Eye (tissue), 1 donor: ENCODE measurements around the gene PURB.
A peak's percentile ranks its signal among the peaks of the same experiment; 100 is the strongest.
"Not testable (repeated sequence)": the region's sequence is repeated elsewhere in the genome, so short reads cannot be mapped to it uniquely, and the experiment has no call there.

Source experiments
- DNase-seq: peaks from one replicate; pipeline ENCODE4 v3.0.0-alpha.2; 2015

The PURB gene

DNA sequence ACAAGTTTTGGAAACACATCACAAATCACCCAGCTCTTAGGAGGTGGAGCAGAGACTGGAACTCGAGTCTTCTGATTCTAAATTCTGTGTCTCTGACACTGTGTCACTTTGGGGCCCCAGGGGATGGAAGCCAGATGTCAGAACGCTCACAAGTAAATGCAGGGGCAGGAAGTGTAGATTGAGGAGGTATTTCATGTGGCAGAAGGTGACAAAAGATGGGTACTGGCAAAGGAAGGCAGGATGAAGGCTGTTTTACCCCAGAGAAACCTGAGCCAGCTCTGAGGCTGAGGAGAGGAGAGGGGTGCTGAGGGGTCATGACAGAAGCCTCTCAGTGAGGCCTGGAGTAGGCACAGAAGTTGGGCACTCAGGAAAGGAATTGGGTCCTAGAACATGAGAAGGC, 6.0 kb upstream of the PURB start:
- no peak for DNase-seq

DNA sequence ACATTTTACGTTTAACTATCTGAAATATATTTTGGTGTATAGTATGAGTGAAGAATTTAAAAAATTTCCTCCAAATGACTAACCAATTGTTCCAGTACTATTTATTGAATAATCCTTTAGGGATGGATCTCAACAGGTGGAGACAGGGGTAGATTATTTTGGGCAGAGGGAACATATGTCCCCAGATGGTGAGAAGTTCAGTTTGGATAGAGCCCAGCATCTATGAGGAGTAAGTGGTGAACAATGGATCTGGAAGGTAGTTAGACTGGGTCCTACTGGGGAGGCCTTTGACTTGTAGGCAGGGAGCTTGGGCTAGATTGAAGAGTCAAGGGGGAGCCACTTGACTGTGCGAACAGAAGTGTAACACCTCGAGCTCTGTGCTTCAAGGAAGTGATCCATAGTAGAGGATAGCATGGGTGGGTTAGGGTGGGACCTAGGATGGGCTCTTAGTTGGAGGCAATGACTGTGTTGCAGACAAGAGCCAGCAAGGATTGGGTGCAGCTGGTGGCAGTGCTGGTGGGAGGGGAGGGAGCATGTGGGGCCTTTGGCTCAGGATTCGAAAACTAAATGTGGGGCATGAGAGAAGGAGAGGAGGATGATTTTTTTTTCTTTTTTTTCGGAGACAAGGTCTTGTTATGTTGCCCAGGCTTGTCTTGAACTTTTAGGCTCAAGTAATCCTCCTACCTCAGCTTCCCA, 3.9 kb upstream of the PURB start:
- DNase-seq: no peak

DNA sequence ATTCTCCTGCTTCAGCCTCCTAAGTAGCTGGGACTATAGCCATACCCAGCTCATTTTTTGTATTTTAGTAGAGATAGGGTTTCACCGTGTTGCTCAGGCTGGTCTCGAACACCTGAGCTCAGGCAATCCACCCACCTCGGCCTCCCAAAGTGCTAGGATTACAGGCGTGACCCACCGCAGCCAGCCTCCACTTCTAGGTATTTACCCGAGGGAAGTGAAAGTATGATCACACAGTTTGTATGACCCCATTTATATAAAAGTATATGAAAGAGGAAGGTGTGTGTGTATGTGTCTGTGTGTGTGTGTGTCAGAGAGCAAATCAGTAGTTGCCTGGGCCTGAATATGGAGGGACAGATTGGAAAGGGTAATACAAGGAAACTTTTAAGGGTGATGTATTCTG, 2.0 kb upstream of the PURB start:
- DNase-seq: no peak

- DNase-seq: peak; percentile 75
Observed at GRCh38 chr7:44884621-44885393, 523 bp downstream of the PURB start.

DNA sequence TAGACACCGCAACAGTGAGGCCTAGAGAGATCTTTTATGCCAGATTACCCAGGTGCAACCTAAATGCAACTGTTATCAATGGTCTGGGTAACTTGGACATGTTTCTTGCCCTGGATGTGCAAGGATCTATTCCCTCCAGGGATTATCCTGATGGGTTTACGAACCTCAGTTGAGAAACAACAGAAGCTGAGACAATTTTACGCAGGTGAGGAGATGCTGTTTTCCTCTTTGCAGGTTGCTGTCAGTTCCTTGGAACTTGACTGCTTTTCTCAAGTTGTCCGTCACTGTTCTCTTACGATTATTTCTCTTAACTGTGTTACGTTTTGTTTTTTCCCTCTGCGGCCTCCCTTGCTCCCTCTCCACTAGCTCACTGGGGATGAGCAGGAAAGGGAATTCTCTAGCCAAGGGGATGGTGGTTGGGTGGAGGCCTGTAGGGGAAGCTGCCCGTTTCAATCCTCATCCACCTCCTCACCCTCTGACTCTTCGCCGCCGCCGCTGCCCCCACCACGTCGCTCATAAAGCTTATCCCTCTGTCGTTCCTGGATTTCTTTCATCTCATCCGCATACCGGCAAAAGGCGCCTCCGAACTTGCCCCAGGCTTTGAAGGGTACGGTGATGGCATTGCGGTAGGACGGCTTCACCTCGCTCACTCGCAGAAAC, 1.2 kb downstream of the PURB start:
- no peak for DNase-seq

- no peak for DNase-seq
Observed at GRCh38 chr7:44882899-44883298, 2.4 kb downstream of the PURB start.

DNA sequence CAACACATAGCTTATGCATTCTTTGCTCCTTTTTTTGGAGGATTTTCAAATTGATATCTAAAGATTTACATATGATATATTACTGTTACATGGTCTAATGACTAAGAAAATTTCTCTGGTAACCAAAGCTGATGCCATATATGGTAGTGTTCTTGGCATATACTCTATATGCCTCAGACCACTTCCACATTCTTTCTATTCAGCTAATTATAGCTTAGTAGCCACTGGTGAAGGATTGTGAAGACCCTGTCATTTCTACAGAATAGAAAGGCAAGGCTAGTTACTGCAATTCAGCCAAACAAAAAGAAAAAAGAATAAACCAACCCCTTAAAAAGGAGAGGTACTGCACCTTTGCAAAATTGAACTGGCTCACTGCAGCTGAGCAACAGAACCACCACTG, 3.7 kb downstream of the PURB start:
- no peak for DNase-seq

GRCh38 chr7:44881066-44881600, 4.2 kb downstream of the PURB start:
- no peak for DNase-seq

DNA sequence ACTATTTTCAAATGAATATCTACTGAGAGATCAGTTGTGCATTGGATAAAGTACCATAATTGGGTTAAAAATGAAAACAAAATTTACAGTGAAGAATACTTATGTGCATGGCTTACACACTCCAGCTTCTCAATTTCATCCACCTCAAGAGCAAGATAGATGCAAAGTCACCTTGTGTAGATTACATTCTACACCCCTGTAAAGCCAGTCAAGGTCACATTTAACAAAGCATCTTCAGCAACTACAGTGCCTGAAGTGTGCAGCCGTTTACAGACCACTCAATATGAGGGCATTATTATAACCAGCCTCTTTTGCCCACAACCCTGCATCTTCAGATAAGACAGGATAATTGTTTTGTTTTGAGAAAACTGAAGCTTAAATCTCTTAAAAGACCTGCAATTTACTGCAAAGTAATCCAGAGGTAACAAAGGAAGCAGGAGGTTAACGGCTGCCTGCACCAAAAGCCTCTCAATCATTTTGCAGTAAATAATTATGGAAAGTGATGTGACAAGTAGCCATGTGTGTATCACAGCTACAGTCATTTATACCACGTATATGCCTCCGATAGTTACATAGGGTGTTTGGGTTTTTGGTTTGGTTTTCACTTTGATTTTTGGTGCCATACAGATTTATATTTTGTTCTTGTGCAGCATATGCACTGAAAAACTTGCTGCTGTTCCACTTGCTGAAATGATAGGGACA, 4.9 kb downstream of the PURB start:
- no peak for DNase-seq

GRCh38 chr7:44876393-44876792, 8.9 kb downstream of the PURB start:
- DNase-seq: no peak

GRCh38 chr7:44875241-44875640, 10.1 kb downstream of the PURB start:
- no peak for DNase-seq

- DNase-seq: no peak
Observed at GRCh38 chr7:44872787-44873186, 12.5 kb downstream of the PURB start.

GRCh38 chr7:44871918-44872317, 13.4 kb downstream of the PURB start:
- not testable (repeated sequence) for DNase-seq

DNA sequence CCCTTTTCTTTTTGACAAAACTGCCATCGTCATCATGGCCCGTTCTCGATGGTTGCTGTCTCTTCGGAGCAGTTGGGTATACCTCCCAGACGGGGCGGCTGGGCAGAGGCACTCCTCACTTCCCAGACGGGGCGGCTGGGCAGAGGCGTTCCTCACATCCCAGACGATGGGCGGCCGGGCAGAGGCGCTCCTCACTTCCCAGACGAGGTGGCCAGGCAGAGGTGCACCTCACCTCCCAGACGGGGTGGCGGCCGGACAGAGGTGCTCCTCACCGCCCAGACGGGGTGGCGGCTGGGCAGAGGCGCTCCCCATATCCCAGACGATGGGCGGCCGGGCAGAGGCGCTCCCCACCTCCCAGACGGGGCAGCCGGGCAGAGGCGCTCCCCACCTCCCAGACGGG, 14.6 kb downstream of the PURB start:
- DNase-seq: not testable (repeated sequence)

DNA sequence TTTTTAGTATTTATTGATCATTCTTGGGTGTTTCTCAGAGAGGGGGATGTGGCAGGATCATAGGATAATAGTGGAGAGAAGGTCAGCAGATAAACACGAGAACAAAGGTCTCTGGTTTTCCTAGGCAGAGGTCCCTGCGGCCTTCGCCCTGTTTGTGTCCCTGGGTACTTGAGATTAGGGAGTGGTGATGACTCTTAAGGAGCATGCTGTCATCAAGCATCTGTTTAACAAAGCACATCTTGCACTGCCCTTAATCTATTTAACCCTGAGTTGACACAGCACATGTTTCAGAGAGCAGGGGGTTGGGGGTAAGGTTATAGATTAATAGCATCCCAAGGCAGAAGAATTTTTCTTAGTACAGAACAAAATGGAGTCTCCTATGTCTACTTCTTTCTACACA, 15.0 kb downstream of the PURB start:
- not testable (repeated sequence) for DNase-seq

- DNase-seq: no peak
Observed at GRCh38 chr7:44867073-44867995, 18.0 kb downstream of the PURB start.

DNA sequence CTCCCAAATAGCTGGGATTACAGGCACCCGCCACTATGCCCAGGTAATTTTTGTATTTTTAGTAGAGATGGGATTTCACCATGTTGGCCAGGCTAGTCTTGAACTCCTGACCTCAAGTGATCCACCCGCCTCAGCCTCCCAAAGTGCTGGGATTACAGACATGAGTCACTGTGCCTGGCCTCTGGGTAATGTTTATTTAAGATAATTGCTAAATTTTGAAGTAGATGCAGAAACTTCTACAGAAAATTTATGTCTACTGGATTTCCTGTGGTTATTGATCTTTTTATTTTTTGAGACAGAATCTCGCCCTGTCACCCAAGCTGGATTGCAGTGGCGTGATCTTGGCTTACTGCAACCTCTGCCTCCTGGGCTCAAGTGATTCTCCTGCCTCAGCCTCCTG, 23.4 kb downstream of the PURB start:
- DNase-seq: not testable (repeated sequence)

GRCh38 chr7:44858161-44858560, 27.2 kb downstream of the PURB start:
- no peak for DNase-seq

DNA sequence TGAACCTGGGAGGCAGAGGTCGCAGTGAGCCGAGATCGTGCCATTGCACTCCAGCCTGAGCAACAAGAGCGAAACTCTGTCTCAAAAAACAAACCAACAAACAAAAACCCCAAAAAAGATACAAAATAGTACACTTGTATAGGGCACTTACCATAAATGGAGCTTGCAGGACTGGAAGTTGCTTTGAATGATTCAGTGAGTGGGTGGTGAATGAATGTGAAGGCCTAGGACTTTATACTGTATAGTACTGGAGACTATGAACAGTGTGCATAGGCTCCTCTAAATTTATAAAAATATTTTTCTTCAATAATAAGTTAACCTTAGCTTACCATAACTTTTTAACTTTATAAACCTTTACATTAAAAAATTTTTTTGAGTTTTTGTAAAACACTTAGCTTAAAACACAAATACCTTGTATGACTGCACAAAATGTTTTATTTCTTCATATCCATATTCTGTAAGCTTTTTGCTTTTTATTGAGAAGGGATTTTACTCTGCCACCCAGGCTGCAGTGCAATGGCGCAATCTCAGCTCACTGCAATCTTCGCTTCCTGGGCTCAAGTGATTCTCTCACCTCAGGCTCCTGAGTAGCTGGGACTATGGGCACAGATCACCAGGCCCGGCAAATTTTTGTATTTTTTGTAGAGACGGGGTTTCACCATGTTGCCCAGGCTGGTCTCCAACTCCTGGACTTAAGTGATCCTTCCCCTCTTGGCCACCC, 30.5 kb downstream of the PURB start:
- no peak for DNase-seq

- DNase-seq: no peak
Observed at GRCh38 chr7:44853391-44853790, 31.9 kb downstream of the PURB start.

GRCh38 chr7:44852590-44852989, 32.7 kb downstream of the PURB start:
- no peak for DNase-seq
